SU-DHL-6 (cell line): ENCODE measurements around the gene RAB40B.

ENCODE experiments used
- EZH2phosphoT487 ChIP-seq: fragments of 200-600 bp; sonication (generic), shearing (Covaris generic); conservative IDR thresholded peaks from 2 replicates; pipeline ENCODE4 v1.6.1; 2018; ENCODE audit warnings: mild to moderate bottlenecking, antibody characterized with exemption, low read length, moderate library complexity, mixed read lengths
- TF ChIP-seq, protein P1 (sequence below): fragments of 200-600 bp; sonication (generic); IDR thresholded peaks from one replicate; pipeline ENCODE4 v1.5.1; 2017; ENCODE audit warnings: antibody characterized with exemption, mild to moderate bottlenecking, low read length, moderate library complexity; ENCODE audit not compliant: insufficient read depth, poor library complexity, severe bottlenecking

DNA sequence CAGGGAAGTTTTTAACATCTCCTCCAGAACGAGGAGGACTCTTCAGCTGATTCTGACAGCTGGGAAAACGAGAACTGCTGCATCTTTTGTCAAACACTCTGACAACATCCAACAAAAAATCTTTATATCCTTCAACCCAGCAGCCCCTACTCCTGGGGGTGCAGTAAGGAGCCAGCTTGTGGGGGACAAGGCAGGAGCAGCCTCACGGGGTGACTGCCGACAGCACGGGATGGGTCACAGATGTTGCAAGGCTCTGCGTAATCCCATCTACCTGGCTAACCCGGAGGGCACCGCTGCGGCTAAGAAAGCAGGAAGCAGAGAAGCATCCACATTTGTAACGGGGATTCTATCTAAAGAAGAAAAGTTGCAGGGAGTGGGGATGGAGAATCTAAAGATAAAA, 78.9 kb downstream of the RAB40B start:
- TF ChIP-seq, protein P1, sequence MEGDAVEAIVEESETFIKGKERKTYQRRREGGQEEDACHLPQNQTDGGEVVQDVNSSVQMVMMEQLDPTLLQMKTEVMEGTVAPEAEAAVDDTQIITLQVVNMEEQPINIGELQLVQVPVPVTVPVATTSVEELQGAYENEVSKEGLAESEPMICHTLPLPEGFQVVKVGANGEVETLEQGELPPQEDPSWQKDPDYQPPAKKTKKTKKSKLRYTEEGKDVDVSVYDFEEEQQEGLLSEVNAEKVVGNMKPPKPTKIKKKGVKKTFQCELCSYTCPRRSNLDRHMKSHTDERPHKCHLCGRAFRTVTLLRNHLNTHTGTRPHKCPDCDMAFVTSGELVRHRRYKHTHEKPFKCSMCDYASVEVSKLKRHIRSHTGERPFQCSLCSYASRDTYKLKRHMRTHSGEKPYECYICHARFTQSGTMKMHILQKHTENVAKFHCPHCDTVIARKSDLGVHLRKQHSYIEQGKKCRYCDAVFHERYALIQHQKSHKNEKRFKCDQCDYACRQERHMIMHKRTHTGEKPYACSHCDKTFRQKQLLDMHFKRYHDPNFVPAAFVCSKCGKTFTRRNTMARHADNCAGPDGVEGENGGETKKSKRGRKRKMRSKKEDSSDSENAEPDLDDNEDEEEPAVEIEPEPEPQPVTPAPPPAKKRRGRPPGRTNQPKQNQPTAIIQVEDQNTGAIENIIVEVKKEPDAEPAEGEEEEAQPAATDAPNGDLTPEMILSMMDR = no peak
- TF ChIP-seq EZH2phosphoT487 = no peak
